Left lung (tissue), 10 donors: ENCODE data around the gene SVOPL. TPM values are rescaled to one million over a fixed set of nuclear protein-coding genes. Genes with fewer than 3 reads are reported as not detected.

Experiments
- ATAC-seq: fragments of 200-7000 bp; cut with Tn5 transposase; one replicate; pipeline ENCODE4 v1.9.1; 2020; ENCODE audit warnings: moderate library complexity
- DNase-seq, 4 donors: peaks; one replicate each; pipeline ENCODE4 v3.0.0-alpha.2; 2013 to 2020
- H3K27ac ChIP-seq, 2 donors: fragments of 200-600 bp; sonication (generic) in 1 of 2; one replicate each; pipeline versions ENCODE4 v1.5.0 to v1.8.0; 2020 to 2021
- H3K27me3 ChIP-seq, 2 donors: fragments of 200-600 bp; sonication (generic) in 1 of 2; one replicate each; pipeline versions ENCODE4 v1.5.0 to v1.8.0; 2020 to 2021
- H3K36me3 ChIP-seq, 2 donors: fragments of 200-600 bp; sonication (generic) in 1 of 2; one replicate each; pipeline versions ENCODE4 v1.5.0 to v1.8.0; 2020 to 2021
- H3K4me1 ChIP-seq, 2 donors: fragments of 200-600 bp; one replicate each; pipeline ENCODE4 v1.8.0; 2021
- H3K4me3 ChIP-seq, 2 donors: fragments of 200-600 bp; sonication (generic) in 1 of 2; one replicate each; pipeline versions ENCODE4 v1.5.0 to v1.8.0; 2020 to 2021; ENCODE audit warnings: mild to moderate bottlenecking in 1 of 2
- H3K9me3 ChIP-seq, 2 donors: fragments of 200-600 bp; sonication (generic) in 1 of 2; one replicate each; pipeline versions ENCODE4 v1.5.0 to v1.8.0; 2020 to 2021
- intact Hi-C, 2 donors: fragments of 100-400 bp; cut with DNase I; formaldehyde crosslinking; loops; one replicate each; pipeline versions ENCODE4 v1.11.2 to v1.14.2; 2022
- polyA plus RNA-seq, 6 donors: library from polyadenylated mRNA; unstranded; fragments of 120-200 nt; gene quantifications; one replicate each; pipeline ENCODE4 v1.2.1, GENCODE V29; 2013; ENCODE audit not compliant: insufficient read length in 6 of 6
- total RNA-seq, 2 donors: library from RNA; stranded (reverse); fragmentation: NEBNext Ultra II Directional; extraction: Animal tissue kit (Norgen Biotek cat#: 25700); gene quantifications; one replicate each; pipeline ENCODE4 v1.2.1, GENCODE V29; 2021
- TF ChIP-seq, protein P1 (sequence below), 2 donors: fragments of 200-600 bp; sonication (generic) in 1 of 2; IDR thresholded peaks; one replicate each; pipeline versions ENCODE4 v1.5.0 to v1.8.0; 2021; ENCODE audit warnings: antibody characterized with exemption in 2 of 2
- donor health status: DM: no; HTN: yes; CAD: no.
- donor health status: DM: no; HTN: no; CAD: no.

The SVOPL gene
- total and polyA plus RNA-seq, 8 donors = 0.26 to 3.8 (median 2.5) TPM; not detected in 1

DNA sequence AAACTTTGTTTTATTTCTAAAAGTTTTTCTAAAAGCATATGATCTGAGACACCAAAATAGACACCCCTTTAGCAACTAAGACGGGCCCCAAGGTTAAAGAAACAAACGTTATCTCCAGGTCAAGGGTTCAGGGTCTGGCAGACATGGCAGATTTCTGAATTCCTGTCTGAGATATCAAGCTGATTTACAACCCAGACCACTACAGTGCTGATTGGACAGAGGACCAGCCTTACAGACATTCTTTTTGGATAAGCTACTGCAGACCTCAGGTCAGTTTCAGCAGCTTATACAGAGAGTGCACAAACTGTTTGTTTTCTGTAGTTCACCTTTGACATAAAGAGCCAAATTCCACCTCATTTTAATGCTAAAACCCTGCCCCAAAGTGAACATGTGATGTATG is 34.8 kb downstream of the SVOPL start:
- Histone ChIP-seq H3K4me3 (no peak overlapping the region), H3K9me3 (no peaks in the 10 kb centered on the region), H3K27ac (no peak overlapping the region), H3K4me1 (no peaks in the 10 kb centered on the region), H3K27me3 (peaks cover 0 to 19% of the 10 kb centered on the region in 2 donors), H3K36me3 (no peaks in the 10 kb centered on the region)
- DNase-seq (no peak), ATAC-seq (no peak)
- TF ChIP-seq, protein P1, sequence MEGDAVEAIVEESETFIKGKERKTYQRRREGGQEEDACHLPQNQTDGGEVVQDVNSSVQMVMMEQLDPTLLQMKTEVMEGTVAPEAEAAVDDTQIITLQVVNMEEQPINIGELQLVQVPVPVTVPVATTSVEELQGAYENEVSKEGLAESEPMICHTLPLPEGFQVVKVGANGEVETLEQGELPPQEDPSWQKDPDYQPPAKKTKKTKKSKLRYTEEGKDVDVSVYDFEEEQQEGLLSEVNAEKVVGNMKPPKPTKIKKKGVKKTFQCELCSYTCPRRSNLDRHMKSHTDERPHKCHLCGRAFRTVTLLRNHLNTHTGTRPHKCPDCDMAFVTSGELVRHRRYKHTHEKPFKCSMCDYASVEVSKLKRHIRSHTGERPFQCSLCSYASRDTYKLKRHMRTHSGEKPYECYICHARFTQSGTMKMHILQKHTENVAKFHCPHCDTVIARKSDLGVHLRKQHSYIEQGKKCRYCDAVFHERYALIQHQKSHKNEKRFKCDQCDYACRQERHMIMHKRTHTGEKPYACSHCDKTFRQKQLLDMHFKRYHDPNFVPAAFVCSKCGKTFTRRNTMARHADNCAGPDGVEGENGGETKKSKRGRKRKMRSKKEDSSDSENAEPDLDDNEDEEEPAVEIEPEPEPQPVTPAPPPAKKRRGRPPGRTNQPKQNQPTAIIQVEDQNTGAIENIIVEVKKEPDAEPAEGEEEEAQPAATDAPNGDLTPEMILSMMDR (IDR thresholded peaks at IDR 0.05) = no peak
- intact Hi-C loops = no loop called here

DNA sequence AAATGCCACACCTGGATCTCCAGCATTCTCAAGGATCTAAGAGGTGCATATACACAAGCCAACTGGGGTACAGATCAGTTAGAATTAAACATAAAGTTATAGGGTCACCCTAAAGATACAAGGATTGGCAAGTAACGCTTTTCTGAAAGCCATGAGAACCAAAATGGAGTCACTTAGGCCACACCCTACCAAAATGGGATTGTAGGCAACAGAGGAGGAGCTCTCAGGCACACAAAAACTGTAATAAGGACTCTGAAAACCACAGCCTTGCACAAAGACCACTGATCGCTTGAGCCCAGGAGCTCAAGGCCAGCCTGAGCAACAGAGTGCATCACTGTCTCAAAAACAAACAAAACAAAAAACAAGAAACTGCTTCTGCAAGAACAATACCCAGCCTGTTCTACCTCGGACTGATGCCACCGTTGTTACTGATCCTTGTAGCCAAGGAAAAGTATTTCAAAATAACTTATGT is 35.5 kb downstream of the SVOPL start:
- Histone ChIP-seq H3K36me3 (no peaks in the 10 kb centered on the region), H3K27ac (no peak overlapping the region), H3K4me3 (no peak overlapping the region), H3K9me3 (no peaks in the 10 kb centered on the region), H3K27me3 (peaks cover 0 to 19% of the 10 kb centered on the region in 2 donors), H3K4me1 (no peaks in the 10 kb centered on the region)
- ATAC-seq (no peak), DNase-seq (no peak)
- TF ChIP-seq, protein P1 (IDR thresholded peaks at IDR 0.05) = no peak
- intact Hi-C loops = no loop called here

DNA sequence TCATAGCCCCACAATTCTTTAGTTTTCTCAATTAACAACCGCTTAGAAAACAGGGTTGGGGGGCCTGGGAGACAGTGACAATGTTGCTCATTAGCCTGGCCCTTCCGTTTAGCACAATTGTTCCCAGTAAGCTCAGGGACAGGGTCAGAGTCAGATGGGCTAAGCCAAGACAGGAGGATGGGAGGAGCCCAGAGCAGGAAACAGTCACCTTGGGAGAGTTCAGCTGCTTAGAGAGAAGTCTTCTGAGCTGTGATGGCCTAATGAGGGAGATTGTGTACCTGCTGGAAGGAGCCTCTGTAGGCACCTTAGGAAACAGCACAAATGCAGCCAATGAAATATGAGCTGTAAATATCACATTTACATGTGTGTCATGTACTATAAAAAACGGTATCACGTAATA is 35.9 kb downstream of the SVOPL start:
- intact Hi-C loops = no loop called here
- no peaks in the 10 kb centered on the region for H3K9me3 ChIP-seq
- ATAC-seq = no peak
- H3K4me1 ChIP-seq = no peaks in the 10 kb centered on the region
- H3K36me3 ChIP-seq = no peaks in the 10 kb centered on the region
- DNase-seq = no peak
- no peak overlapping the region for H3K4me3 ChIP-seq
- H3K27me3 ChIP-seq = peaks cover 0 to 19% of the 10 kb centered on the region in 2 donors
- H3K27ac ChIP-seq = no peak overlapping the region
- TF ChIP-seq, protein P1 (IDR thresholded peaks at IDR 0.05) = no peak

DNA sequence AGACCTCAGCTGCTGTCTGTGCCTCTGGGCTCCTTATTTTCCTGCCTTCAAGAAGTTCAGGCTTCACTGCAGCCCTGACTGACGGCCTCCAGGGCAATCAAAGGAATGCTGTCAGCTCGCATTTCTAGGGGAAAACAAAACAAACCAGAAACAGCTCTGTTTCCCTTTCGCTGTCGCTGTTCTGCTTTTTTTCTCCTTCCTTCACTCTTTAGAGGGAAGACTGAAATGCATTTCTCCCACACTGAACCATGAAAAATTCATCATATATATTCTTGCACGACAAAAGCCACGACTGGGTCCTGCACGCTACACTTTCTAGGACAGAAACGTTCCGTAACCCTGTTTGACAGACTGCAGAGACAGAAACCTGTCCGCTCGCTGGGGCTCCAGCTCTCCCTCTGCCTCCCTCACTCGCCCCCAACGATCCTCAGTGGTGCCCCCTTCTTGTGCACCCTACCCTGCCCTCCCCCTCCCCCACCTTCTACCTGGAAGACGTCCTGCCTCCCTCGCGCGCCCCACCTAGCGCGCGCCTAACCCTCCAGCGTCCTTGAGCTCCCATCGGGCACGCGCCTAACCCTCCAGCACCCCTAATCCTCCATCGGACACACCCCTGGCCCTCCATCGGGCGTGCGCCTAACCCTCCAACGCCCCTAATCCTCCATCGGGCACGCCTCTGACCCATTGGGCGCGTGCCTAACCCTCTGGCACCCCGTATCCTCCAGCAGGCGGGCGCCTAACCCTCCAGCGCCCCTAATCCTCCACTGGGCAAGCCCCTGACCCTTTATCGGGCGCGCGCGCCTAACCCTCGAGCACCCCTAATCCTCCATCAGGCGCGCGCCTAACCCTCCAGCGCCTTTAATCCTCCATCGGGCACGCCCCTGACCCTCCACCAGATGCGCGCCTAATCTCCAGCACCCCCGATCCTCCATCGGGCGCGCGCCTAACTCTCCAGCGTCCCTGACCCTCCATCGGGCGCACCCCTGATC is 37.1 kb downstream of the SVOPL start:
- Histone ChIP-seq H3K9me3 (no peaks in the 10 kb centered on the region), H3K36me3 (no peaks in the 10 kb centered on the region), H3K27me3 (peaks cover 0 to 19% of the 10 kb centered on the region in 2 donors), H3K4me3 (peak overlapping the region; percentile 25 to 37), H3K4me1 (no peaks in the 10 kb centered on the region), H3K27ac (no peak overlapping the region)
- ATAC-seq = peak; percentile 80
- intact Hi-C loops = no loop called here
- DNase-seq = peak in 1 of 4 donors; percentile 38
- TF ChIP-seq, protein P1 (IDR thresholded peaks at IDR 0.05) = no peak

DNA sequence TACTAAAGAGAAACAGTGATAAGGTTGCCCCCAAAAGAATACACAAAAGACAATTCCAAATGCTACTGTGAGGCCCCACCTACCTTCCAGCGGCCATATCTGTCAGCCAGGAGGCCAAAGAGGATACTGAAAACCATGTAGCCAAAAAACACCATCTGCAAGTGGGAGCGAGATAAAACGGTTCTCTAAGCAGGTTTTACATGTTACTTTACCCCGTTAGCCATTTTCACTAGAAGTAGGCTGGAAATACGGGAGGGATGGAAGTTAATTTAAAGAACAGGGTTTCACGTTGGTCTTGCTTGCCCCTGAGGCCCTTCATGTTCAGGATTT is 38.2 kb downstream of the SVOPL start:
- ATAC-seq = no peak
- H3K27ac ChIP-seq = no peak overlapping the region
- H3K27me3 ChIP-seq = peaks cover 0 to 19% of the 10 kb centered on the region in 2 donors
- no peak overlapping the region for H3K4me3 ChIP-seq
- no peaks in the 10 kb centered on the region for H3K9me3 ChIP-seq
- intact Hi-C loops = no loop called here
- TF ChIP-seq, protein P1 (IDR thresholded peaks at IDR 0.05) = no peak
- H3K4me1 ChIP-seq = no peaks in the 10 kb centered on the region
- H3K36me3 ChIP-seq = no peaks in the 10 kb centered on the region
- no peak for DNase-seq
